Common myeloid progenitor, CD34-positive (primary cell): ENCODE results near the gene PCDHB10.
"Not testable (repeated sequence)": the region's sequence is repeated elsewhere in the genome, so short reads cannot be mapped to it uniquely, and the experiment has no call there.

Experiments
- CTCF ChIA-PET: fragments of 350-600 bp; sonication (Branson Sonifier 250); formaldehyde crosslinking; loops from one replicate; lab custom pipeline; 2021; ENCODE audit warnings: antibody characterized with exemption; lab: Charles Lee
- POLR2A ChIA-PET: fragments of 350-600 bp; sonication (Branson Sonifier 250); formaldehyde crosslinking; loops from one replicate; lab custom pipeline; 2021; ENCODE audit warnings: antibody characterized with exemption; lab: Charles Lee
- DNase-seq, 3 donors: peaks; one replicate each; pipeline versions ENCODE4 v3.0.0 to v3.0.0-alpha.2; 2013
- H3K27ac ChIP-seq, 2 experiments: 1 replicate in 1 of 2; 2 replicates in 1 of 2; pipeline ENCODE4 v1.7.0; 2013; ENCODE audit warnings: inconsistent platforms in 2 of 2, low read length in 2 of 2, mild to moderate bottlenecking in 2 of 2, low read depth in 1 of 2, moderate library complexity in 1 of 2; ENCODE audit not compliant: severe bottlenecking in 2 of 2, insufficient read depth in 1 of 2, poor library complexity in 1 of 2
- H3K27me3 ChIP-seq, 5 experiments: replicated peaks in 2 of 5; 1 replicate in 3 of 5; 2 replicates in 2 of 5; pipeline versions ENCODE4 v1.6.1 to v1.7.0; 2013; ENCODE audit warnings: low read length in 4 of 5, mild to moderate bottlenecking in 2 of 5, moderate library complexity in 2 of 5, inconsistent platforms in 1 of 5; ENCODE audit not compliant: insufficient read depth in 5 of 5, control insufficient read depth in 4 of 5
- H3K36me3 ChIP-seq, 4 experiments: 1 replicate in 2 of 4; 2 replicates in 2 of 4; pipeline versions ENCODE4 v1.6.1 to v1.7.0; 2013; ENCODE audit warnings: low read length in 3 of 4, control low read depth in 1 of 4, mild to moderate bottlenecking in 1 of 4; ENCODE audit not compliant: control insufficient read depth in 4 of 4, insufficient read depth in 4 of 4
- H3K4me1 ChIP-seq, 4 experiments: 1 replicate in 3 of 4; 2 replicates in 1 of 4; pipeline versions ENCODE4 v1.6.1 to v1.7.1; 2013; ENCODE audit warnings: low read length in 3 of 4, mild to moderate bottlenecking in 3 of 4, control low read depth in 1 of 4, inconsistent platforms in 1 of 4, moderate library complexity in 1 of 4; ENCODE audit not compliant: control insufficient read depth in 4 of 4, insufficient read depth in 4 of 4; ENCODE audit errors: control extremely low read depth in 1 of 4
- H3K4me3 ChIP-seq, 7 experiments: 1 replicate in 4 of 7; 2 replicates in 3 of 7; pipeline versions ENCODE4 v1.5.1 to v1.7.0; 2013; ENCODE audit warnings: mild to moderate bottlenecking in 7 of 7, low read length in 6 of 7, moderate library complexity in 6 of 7, inconsistent platforms in 2 of 7, low read depth in 2 of 7, control low read depth in 1 of 7; ENCODE audit not compliant: insufficient read depth in 4 of 7, control insufficient read depth in 1 of 7; ENCODE audit errors: extremely low read depth in 1 of 7
- H3K9me3 ChIP-seq, 5 experiments: 1 replicate in 4 of 5; 2 replicates in 1 of 5; pipeline versions ENCODE4 v1.6.1 to v1.7.1; 2013; ENCODE audit warnings: low read length in 4 of 5, mild to moderate bottlenecking in 2 of 5, inconsistent platforms in 1 of 5, low read depth in 1 of 5, moderate library complexity in 1 of 5; ENCODE audit not compliant: control insufficient read depth in 4 of 5, insufficient read depth in 2 of 5; ENCODE audit errors: control extremely low read depth in 1 of 5
- WGBS: methylation state at CpG from one replicate; pipeline ENCODE4 v1.1.5; 2013; ENCODE audit not compliant: insufficient coverage; 5-methylcytosine and 5-hydroxymethylcytosine counted together

The PCDHB10 gene

DNA sequence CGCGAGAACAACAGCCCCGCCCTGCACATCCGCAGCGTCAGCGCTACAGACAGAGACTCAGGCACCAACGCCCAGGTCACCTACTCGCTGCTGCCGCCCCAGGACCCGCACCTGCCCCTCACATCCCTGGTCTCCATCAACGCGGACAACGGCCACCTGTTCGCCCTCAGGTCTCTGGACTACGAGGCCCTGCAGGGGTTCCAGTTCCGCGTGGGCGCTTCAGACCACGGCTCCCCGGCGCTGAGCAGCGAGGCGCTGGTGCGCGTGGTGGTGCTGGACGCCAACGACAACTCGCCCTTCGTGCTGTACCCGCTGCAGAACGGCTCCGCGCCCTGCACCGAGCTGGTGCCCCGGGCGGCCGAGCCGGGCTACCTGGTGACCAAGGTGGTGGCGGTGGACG is 23.4 kb downstream of the PCDHB10 start:
- H3K36me3 ChIP-seq, POLR2A ChIA-PET, H3K27ac ChIP-seq, H3K4me1 ChIP-seq, H3K4me3 ChIP-seq, DNase-seq, CTCF ChIA-PET: not testable (repeated sequence)
- WGBS: 33% methylated on average over 19 of the region's 40 CpGs
- H3K27me3 ChIP-seq: peaks cover 0 to 37% (median 19%) of the 10 kb centered on the region in 5 experiments
- peaks cover 3 to 36% (median 17%) of the 10 kb centered on the region in 5 experiments for H3K9me3 ChIP-seq

- POLR2A ChIA-PET: not testable (repeated sequence)
Observed at GRCh38 chr5:141216035-141216434, 23.9 kb downstream of the PCDHB10 start.

GRCh38 chr5:141223112-141223783 is 31.1 kb downstream of the PCDHB10 start, which contains the start of gene PCDHB14:
PCDHB14 (plus strand) TSS chr5:141223343; CDS start chr5:141223506, 163 bp downstream.
- H3K36me3 ChIP-seq: no peaks in the 10 kb centered on the region
- WGBS: 22% methylated on average over 12 of the region's 15 CpGs
- ChIA-PET POLR2A (no interaction called here), CTCF (interaction anchor here (0.6 to 1.5 kb wide), 8 partner anchors 9 to 343 kb away, joined by 3 to 5 read pairs (median 4); no protein-coding TSS in a partner anchor)
- H3K4me3 ChIP-seq: peak within 1 kb of the TSS in 3 of 7 experiments; percentile 3 to 53 (median 29)
- H3K27me3 ChIP-seq: peaks cover 4 to 40% (median 15%) of the 10 kb centered on the region in 5 experiments
- H3K27ac ChIP-seq: no peak within 1 kb of the TSS
- no peaks in the 10 kb centered on the region for H3K4me1 ChIP-seq
- peaks cover 8 to 28% (median 14%) of the 10 kb centered on the region in 5 experiments for H3K9me3 ChIP-seq
- DNase-seq: peak; percentile 16 to 48 (median 41)

More at GRCh38 chr5:141216035-141216434, 23.9 kb downstream of the PCDHB10 start:
- Histone ChIP-seq H3K27me3 (peaks cover 0 to 35% (median 22%) of the 10 kb centered on the region in 5 experiments), H3K9me3 (peaks cover 3 to 32% (median 17%) of the 10 kb centered on the region in 5 experiments)
- WGBS: 37% methylated on average over 8 of the region's 26 CpGs
- H3K36me3 ChIP-seq, H3K4me1 ChIP-seq, DNase-seq, H3K27ac ChIP-seq, H3K4me3 ChIP-seq: not testable (repeated sequence)
- CTCF ChIA-PET: interaction anchor here (1.1 kb wide), 1 partner anchor 11 kb away, joined by 3 read pairs; no protein-coding TSS in a partner anchor

DNA sequence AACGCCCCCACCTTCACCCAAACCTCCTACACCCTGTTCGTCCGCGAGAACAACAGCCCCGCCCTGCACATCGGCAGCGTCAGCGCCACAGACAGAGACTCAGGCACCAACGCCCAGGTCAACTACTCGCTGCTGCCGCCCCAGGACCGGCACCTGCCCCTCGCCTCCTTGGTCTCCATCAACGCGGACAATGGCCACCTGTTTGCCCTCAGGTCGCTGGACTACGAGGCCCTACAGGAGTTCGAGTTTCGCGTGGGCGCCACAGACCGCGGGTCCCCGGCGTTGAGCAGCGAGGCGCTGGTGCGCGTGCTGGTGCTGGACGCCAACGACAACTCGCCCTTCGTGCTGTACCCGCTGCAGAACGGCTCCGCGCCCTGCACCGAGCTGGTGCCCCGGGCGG is 32.7 kb downstream of the PCDHB10 start:
- CTCF ChIA-PET, H3K36me3 ChIP-seq, H3K4me3 ChIP-seq, H3K27ac ChIP-seq, POLR2A ChIA-PET, H3K4me1 ChIP-seq, DNase-seq: not testable (repeated sequence)
- Histone ChIP-seq H3K27me3 (peaks cover 4 to 40% (median 14%) of the 10 kb centered on the region in 5 experiments), H3K9me3 (peaks cover 8 to 24% (median 14%) of the 10 kb centered on the region in 5 experiments)
- WGBS: 22% methylated on average over 8 of the region's 40 CpGs

- H3K36me3 ChIP-seq, H3K4me1 ChIP-seq, H3K27ac ChIP-seq, DNase-seq, H3K4me3 ChIP-seq, POLR2A ChIA-PET: not testable (repeated sequence)
- CTCF ChIA-PET: interaction anchor here (0.9 to 1.2 kb wide), 2 partner anchors 9 to 192 kb away, joined by 3 read pairs; partner anchors contain the start of gene PCDHGB7
- Histone ChIP-seq H3K27me3 (peaks cover 4 to 40% (median 14%) of the 10 kb centered on the region in 5 experiments), H3K9me3 (peaks cover 8 to 25% (median 14%) of the 10 kb centered on the region in 5 experiments)
- WGBS: 21% methylated on average over 11 of the region's 30 CpGs
Observed at GRCh38 chr5:141225421-141225820, 33.3 kb downstream of the PCDHB10 start.

DNA sequence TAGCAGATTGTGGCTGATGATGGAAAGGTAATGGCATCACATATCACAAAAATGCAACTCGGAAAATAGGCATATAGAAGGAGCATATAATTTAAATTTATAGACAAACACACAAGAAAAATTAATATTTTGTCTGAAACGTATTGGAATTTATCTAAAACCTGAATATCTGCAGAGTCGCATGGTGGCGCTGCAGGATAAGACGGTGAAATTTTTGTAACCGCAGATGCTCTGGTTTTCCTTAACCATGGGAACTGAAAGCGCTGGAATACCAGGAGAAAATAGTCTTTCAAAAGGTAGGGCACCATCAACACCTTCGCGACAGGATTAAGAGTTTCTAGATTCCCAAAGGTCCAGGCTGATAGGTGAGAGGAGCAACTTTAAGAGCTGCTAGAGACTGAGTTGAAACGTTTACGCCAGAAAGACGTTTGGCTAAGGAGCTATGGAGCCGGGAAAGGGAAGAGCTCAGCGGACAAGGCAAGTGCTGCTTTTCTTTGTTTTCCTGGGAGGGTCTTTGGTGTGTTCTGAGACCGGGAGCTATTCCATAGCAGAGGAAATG is 42.0 kb downstream of the PCDHB10 start:
- Histone ChIP-seq H3K4me1 (no peaks in the 10 kb centered on the region), H3K36me3 (no peaks in the 10 kb centered on the region), H3K9me3 (peaks cover 7 to 67% (median 26%) of the 10 kb centered on the region in 5 experiments), H3K27me3 (peaks cover 5 to 34% (median 8%) of the 10 kb centered on the region in 5 experiments), H3K4me3 (peak overlapping the region in 1 of 7 experiments; percentile 23), H3K27ac (no peak overlapping the region)
- no peak for DNase-seq
- 3% methylated on average over 12 of the region's 15 CpGs for WGBS
- ChIA-PET CTCF (interaction anchor here (1.0 kb wide), 1 partner anchor 8 kb away, joined by 3 read pairs; no protein-coding TSS in a partner anchor), POLR2A (no interaction called here)
